GM18498 (cell line): Measurements from ENCODE around the gene FBN3.
"Not testable (repeated sequence)": the region's sequence is repeated elsewhere in the genome, so short reads cannot be mapped to it uniquely, and the experiment has no call there.

Experiments
- ATAC-seq: cut with Tn5 transposase; IDR thresholded peaks from one replicate; pipeline ENCODE4 v1.9.1; 2021; ENCODE audit warnings: mild to moderate bottlenecking, moderate library complexity; ENCODE audit not compliant: unreplicated experiment

Gene FBN3

DNA sequence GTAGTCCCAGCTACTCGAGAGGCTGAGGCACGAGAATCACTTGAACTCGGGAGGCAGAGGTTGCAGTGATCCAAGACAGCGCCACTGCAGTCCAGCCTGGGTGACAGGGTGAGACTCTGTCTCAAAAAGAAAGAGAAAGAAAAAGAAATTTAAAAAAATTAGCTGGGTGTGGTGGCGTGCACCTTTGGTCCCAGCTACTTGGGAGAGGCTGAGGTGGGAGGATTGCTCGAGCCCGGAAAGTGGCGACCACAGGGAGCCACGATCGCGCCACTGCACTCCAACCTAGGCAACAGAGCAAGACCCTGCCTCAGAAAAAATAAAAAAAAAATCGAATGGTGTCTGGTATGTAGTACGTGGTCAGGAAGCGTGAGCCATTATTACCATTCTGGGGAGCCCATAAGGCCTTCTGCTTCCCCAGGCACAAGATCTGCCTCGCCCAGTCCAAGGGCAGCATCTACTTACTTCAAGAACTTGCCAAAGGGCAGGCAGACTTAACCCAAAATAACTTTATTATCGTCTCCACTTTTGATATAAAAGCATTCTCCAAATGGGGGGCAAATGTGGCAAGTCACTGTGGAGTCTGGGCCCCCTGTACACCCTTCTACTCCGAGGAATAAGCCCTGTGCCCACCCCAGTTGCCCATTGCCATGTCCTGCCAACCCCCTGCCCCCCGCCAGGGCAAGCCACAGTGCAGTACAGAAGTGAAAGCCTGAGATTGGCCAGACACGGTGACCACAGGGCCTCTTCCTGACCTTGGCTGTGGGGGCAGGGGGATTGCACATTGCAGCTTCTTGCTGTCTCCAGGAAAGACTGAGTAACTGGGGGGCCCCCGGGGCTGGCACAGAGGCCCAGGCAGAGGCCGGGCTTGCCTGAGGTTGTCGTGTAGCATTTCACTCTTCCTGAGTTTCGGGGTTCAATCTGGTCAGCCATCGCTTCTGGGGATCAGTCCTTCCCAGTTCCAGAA lies 84.2 kb downstream of the FBN3 start:
- no peak for ATAC-seq

DNA sequence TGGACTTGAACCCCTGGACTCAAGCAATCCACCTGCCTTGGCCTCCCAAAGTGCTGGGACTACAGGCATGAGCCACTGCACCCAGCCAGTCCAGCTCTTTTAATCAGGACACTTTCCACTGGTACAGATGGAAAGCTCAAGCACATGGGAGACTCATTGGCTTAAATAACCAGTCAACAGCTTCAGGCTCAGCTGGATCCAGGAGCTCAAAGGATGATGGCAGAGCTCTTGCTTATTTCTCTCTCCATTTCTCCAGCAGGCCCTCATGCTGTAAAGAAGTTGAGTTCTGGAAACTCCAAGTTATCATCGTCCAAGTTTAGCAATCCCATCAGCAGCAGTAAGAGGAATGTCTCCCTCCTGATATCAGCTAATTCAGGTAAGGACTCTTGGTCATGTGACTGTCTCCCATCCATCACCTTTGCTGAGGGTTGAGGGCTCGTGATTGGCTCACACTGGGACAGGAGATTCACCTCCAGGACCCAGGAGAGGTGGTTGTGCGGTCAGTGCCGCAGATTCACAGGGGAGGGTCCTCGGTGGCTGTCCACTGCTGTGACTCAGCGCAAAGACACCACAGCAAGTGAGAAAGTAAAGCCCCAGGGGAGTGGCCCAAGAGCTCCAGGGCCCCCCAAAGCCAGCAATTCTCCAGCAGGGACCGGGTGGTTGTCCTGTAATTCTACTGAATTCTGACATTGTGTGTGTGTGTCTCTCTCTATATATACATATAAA lies 91.7 kb downstream of the FBN3 start:
- ATAC-seq = no peak

DNA sequence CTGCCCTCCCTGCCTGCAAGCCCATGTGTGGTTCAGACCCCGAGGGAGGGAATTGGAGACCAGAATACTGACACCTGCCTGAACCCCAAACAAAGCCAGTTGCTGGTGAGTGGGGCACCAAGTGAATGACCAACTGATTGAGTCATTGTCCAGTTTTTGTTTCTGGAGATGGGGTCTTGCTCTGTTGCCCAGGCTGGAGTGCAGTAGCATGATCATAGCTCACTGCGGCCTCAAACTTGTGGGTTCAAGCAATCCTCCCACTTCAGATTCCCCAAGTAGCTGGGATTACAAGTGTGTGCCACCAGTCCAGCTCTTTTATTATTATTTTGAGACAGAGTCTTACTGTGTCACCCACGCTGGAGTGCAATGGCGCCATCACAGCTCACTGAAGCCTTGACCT lies 92.9 kb downstream of the FBN3 start:
- ATAC-seq = no peak

DNA sequence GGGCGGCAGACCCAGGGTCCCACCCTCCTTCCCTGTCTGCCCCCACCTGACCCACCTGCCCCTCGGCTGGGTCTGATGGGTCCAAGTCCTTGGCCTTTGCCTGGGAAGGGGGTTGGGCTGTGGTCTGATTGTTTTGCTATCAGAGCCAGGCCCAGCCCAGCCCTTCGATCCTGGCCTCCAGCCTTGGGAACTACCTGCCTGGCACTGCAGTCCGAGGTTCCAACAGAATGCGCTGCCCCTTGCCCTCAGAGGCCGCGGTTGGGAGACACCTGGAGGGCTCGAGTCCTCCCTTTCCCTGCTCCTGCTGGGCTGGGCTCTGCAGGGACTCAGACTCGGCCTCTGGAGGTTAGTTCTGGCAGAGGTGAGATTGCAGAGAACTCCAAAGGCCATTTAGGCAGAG lies 95.2 kb downstream of the FBN3 start:
- no peak for ATAC-seq

DNA sequence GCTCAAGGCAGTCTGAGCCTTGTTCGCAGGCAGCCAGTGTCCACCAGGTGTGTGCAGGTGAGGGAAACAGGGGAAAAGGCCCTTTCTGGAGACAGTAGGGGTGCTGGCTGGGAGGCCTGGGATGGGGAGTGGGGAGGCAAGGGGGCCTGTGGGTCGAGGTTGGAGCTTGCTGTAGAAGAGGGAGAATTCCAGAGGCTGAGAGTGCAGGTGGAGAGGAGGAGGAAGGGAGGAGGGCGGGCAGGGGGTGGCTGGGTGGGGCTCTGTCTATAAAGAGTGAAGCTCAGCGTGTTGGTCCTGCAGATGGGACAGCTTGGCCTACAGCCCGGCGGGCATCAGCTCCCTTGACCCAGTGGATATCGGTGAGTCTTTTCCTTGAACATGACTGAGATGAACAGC lies 96.9 kb downstream of the FBN3 start, which contains the start of gene CCL25:
TSS of gene CCL25 (plus strand) at position 297 of the 396 bp plus-strand sequence. CDS start 290 bp downstream, outside the sequence.
- no peak for ATAC-seq

DNA sequence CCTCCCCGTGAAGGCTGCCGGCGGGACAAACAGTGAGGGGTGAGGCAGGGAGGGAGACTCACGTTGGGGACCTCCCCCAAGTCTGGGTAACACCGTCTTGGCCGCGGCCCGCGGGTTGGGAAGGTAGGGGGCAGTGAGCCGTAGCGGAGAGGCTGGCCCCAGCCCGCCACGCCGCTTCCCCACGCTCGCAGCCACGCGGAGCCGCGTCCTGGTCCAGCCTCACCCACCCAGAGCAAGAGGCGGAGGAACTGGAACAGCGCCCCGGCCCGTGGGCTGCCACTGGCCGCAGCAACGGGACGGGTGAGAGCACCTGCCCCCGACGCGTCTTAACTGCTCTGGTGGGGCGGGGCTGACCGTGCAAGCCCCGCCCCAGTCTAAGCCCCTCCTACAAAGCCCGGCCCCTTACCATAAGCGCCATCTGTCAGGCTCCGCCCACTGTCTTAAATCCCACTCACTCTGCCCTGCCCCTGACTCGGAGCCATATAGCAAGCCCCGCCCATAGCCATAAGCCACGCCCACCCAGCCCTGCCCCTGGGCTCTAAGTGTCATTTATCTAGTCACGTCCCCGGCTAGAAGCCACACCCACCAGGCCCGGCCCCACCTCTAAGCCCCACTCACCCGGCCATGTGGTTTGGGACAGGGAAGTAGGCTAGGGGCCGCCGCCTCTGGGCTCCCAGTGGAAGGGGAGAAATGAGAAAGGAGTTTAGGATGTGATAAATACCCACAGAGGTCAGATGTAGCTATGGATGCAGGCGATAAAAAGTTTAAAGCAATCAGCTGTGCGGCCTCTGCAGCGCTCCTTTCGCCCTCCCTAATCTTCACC lies 98.9 kb downstream of the FBN3 start:
- peak; percentile 86 for ATAC-seq

DNA sequence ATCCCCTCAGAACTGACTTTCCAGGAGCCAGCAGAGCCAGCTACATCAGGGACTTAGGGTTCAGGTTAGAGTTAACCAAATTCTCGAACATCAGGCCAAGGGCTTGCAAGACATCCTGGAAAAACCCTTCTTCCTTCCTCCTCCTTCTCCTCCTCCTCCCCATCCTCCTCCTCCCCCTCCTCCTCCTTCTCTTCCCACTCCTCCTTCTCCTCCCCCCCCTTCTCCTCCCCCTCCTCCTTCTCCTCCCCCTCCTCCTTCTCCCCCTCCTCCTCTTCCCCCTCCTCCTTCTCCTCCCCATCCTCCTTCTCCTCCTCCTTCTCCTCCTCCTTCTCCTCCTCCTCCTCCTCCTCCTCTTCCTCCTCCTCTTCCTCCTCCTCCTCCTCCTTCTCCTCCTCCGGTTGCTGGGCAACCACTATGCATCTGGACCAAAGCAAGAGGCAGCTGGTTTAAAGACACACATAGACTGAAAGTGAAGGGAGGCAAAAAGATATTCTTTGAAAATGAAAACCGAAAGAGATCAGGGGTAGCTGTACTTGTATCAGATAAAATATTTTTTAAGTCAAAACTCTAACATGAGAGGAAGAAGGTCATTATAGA lies 102.7 kb downstream of the FBN3 start:
- peak; percentile 38 for ATAC-seq

DNA sequence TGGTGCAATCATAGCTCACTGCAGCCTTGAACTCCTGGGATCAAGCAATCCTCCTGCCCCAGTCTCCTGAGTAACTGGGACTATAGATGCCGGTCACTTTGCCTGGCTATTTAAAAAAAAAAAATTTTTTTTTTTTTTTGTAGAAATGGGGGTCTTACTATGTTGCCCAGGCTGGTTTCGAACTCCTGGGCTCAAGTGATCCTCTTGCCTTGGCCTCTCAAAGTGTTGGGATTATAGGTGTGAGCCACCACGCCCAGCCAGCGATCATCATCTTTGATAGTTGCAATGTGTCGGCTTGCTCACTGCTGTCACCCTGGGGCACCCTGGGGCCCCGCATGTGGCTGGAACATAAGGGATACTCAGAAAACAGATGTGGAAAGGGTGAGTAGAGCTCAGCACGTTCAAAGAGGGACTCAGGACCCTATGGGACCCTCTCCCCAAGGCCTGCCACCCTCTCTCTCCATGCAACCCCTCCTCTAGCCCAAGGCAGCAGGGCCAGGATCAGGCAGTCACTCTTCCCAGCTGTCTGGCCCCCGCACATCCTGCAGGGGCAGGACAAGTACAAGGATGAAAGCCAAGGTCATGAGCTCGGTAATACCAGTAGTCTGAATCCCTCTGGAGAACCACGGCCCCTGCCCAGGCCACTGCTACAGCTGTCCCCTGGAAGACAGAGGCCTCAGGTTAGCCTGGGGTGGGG lies 103.4 kb downstream of the FBN3 start:
- ATAC-seq = no peak

DNA sequence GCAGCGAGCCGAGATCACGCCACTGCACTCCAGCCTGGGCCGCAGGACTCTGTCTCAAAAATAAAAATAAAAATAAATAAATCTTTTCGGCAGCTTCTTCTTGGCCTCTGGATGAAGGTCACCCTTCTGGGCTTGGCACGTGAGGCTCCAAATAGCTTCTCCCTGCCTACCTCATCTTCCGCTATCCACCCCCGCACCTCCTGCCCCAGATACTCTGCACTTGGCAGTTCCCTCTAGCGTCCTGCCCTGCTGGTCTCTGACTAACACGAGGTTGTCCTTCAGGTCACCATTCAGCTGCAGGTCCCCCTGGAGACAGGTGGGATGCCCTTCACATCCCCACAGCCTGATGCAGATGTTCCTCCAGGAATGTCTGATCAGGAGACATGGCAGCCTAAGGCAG lies 105.4 kb downstream of the FBN3 start:
- no peak for ATAC-seq

DNA sequence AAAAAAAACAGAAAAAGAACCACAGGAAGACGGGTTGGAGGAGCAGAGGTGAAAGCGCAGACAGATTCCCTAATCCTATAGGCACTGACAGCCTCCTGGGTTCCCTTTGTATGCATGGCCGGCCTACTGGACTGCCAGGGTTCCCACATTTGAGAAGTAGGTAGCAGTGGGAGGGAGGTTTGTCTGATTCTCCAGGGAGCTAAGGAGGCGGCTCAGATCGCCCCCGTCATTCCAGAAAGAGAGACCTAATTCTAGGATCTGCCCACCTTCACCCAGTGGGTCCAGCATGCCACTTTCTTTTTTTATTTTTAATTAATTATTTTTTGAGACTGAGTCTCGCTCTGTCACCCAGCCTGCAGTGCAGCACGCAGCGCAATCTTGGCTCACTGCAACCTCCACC lies 106.5 kb downstream of the FBN3 start:
- no peak for ATAC-seq

DNA sequence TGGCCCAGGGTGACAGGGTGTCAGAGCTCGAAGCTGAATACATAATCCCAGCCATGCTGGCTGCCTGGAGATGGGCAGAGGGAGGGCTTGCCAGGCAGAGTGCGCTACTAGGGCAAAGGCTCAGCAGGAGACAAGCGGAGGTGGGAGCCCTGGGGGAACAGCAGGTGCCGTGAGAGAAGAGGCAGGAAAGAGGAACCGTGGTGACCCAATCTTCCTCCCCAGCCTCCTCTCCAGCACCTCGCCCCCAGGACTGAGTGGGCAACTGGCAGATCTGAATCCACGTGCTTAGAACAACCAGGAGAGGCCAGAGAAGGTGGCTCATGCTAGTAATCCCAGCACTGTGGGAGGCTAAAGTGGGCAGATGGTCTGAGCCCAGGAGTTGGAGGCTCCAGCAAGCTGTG lies 107.9 kb downstream of the FBN3 start:
- no peak for ATAC-seq

DNA sequence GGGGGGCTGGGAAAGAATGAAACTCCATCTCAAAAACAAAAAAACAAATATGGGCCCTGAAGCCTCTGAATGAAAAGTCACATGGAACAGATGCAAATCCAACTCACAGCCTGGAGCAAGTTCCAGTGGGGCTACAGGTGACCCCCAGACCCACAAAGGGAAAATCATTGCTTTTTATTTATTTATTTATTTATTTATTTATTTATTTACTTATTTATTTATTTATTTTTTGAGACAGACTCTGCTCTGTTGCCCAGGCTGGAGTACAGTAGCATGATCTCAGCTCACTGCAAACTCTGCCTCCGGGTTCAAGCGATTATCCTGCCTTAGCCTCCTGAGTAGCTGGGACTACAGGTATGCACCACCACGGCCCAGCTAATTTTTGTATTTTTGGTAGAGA lies 110.2 kb downstream of the FBN3 start:
- no peak for ATAC-seq

DNA sequence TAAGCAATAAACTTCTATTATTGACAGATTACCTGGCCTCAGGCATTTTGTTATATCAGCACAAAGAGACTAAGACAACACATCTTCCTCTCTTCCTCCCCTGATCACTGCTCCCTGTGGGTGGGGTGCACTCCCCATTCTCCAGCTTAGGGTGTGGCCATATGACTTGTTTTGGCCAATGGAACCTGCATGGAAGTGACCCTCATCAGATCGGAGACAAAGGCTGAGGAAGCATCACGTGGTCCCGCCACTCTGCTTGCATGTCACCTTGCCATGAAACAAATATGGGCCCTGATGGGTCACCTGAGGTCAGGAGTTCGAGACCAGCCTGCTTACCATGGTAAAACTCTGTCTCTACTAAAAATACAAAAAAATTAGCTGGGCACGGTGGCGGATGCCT lies 110.6 kb downstream of the FBN3 start:
- ATAC-seq = no peak

DNA sequence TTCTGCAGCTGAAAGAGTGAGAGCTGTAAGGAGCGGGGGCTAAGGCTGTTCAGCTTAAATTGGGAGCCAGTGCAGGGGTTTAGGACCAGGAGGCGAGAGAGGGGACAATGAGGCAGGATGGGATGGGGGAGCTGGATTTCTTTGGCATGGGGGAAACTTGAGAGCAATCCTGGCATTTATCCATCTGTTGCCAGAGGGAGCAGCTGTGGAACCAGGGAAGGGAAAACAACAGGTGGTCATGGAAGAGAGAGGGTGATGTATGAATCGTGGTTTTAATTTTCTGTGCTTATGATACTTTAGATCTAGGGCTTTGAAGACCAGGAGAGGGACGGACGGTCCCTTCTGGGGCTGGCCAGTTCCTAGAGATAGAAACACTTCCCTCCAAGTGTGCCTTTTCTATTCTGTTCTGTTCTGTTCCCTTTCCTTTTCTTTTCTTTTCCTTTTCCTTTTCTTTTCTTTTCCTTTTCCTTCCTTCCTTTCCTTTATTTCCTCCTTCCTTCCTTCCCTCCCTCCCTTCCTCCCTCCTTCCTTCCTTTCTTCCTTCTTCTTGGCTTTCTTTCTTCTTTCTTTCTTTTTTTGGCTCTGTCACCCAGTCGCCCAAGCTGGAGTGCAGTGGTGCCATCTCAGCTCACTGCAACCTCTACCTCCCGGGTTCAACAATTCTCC lies 112.8 kb downstream of the FBN3 start:
- no peak for ATAC-seq

DNA sequence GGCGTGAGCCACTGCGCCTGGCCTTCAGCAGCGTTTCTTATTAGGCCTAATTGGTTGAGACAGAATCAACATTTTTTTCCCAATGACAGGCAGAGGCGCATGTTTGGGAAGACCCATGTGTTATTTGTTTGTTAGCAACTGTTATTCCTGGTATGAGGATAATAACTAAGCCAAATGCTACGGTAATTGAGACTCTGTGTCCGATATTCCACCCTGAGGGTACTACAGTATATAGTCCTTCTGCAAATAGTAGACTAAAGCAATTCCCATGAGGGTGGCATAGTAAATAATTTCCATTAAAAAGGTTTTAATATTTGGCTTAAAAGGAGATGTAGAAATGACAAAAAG lies 115.2 kb downstream of the FBN3 start:
- ATAC-seq = no peak

DNA sequence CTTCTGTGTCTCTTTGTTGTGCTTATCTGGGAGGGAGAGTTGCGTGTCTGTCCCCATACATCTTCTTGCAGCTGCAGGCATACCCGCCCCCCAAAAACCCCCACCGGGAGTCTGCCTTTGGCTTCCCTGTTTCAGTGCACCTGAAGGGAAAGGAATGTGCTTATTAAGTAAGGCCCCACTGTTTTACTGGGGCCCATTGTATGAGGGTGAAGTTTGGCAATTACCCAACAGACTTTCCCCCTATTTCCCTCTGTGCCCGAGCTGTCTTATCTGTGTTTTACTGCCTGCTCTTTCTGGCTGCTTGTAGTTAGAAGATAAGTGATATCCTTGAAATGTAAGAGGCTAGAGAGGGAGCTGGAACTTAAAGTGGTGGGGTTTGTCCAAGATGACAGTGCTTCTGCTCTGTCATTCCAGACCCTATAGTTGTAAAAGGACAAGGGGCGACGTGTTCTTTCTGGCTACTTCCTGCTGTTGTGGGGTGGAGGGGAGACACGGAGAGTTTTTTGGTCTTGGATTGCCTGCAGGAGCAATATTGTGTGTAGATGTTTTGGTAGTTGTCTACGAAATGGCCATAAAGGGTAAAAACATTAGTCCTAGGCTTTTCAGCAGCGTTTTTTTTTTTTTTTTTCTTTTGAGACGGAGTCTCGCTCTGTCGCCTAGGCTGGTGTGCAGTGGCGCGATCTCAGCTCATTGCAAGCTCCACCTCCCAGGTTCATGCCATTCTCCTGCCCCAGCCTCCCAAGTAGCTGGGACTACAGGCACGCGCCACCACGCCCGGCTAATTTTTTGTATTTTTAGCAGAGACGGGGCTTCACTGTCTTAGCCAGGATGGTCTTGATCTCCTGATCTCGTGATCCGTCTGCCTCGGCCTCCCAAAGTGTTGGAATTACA lies 115.9 kb downstream of the FBN3 start:
- not testable (repeated sequence) for ATAC-seq

DNA sequence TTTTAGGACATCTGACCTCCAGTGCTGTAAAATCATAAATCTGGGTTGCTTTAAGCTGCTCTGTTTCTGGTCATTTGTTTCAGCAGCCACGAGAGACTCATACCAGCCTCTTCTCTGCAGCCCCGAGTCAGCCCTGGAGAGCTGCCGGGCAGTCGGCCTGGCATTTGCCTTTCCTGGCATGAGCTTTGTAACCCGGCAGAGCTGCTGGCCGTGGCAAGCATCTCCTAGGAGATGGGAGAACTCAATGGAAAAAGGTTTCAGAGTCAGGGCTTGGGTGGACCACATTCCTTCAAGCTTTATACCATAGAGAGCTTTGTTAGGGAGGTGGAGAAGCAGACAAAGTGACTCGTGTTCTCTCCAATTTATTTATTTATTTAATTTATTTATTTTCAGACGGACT lies 118.4 kb downstream of the FBN3 start:
- no peak for ATAC-seq

DNA sequence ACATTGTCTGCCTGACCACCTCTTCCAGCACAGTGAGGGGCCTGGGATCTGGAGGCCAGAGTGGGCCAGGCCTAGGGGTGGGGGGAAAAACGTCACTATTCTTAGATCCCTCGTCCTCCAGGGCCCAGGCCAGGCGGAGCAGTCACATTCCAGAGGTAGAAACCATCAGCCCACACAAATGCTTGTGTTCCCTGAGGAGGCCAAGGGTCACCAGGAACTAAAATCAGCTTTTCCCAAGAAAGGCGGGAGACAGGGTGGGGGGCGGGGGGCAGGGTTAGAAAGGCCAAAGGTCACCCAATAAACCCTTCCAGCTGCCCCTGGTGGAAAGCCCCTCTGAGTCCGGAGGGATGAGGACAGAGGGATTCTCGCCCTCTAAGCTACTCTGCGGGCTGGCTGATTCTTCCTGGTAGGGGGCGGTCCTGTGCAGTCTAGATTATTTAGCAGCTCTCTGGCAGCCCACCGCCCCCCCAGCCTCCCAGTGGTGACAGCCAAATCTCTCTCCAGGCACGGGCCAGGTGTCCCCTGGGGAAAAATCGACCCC lies 120.4 kb downstream of the FBN3 start:
- ATAC-seq = no peak
